ENCODE measurements around the gene TREML1. TPM values are rescaled to one million over a fixed set of nuclear protein-coding genes. Genes with fewer than 3 reads are reported as not detected.

Gene TREML1
- total and polyA plus RNA-seq, 9 of the 15 experiments (the other 6 are each of a cell fraction or from before 2014, with no cell fraction given), result not detected

GRCh38 chr6:41119508-41119907 is 34.6 kb downstream of the TREML1 start:
- FAIRE-seq (no peak), ATAC-seq (no peak), DNase-seq (ENCODE audit: extremely low read depth in 1 of 4, low spot score in 3 of 4) (no peak)
- WGBS (ENCODE audit: insufficient coverage, low coverage, missing lambda C conversion rate), result 0% methylated on average over 1 of the region's 1 CpG
- H3K79me2 ChIP-seq (ENCODE audit: control insufficient read depth, insufficient read depth, low read length), result no peaks in the 10 kb centered on the region
- H3K4me2 ChIP-seq (ENCODE audit: insufficient read depth, low read length), result no peak overlapping the region
- intact Hi-C loops (cut with micrococcal nuclease) (no loop called here), in situ Hi-C loops (cut with MboI) (no loop called here)
- CTCF ChIA-PET (ENCODE audit: low intra/inter-chr PET ratio), result no interaction called here
- no peaks in the 10 kb centered on the region for H3K4me1 ChIP-seq (replicated peaks in 1 of 2; ENCODE audit: control insufficient read depth in 2 of 2, insufficient read depth in 2 of 2, low read length in 2 of 2)
- no peak overlapping the region for H2AFZ ChIP-seq (ENCODE audit: low read depth, low read length)
- no TSS peak for BruUV-seq (replicated peaks)
- H3K9me3 ChIP-seq (replicated peaks; ENCODE audit: control insufficient read depth, insufficient read depth, low read depth, low read length), result no peaks in the 10 kb centered on the region
- no peaks in the 10 kb centered on the region for H3K36me3 ChIP-seq (ENCODE audit: control insufficient read depth, insufficient read depth, low read length)
- POLR2A ChIA-PET, result no interaction called here
- no peak overlapping the region for H3K9ac ChIP-seq (ENCODE audit: insufficient read depth in 1 of 2, low read depth in 2 of 2, low read length in 2 of 2)
- no peak overlapping the region for H3K4me3 ChIP-seq
- H4K20me1 ChIP-seq (replicated peaks; ENCODE audit: control insufficient read depth, insufficient read depth, low read length), result no peaks in the 10 kb centered on the region
- no peaks in the 10 kb centered on the region for H3K9me1 ChIP-seq (ENCODE audit: control insufficient read depth, insufficient read depth, low read length)
- peaks cover 0 to 10% of the 10 kb centered on the region in 2 experiments; a peak in 4 of 5 replicates for H3K27me3 ChIP-seq (ENCODE audit: control insufficient read depth in 2 of 2, insufficient read depth in 2 of 2, low read length in 2 of 2)
- no peak overlapping the region for H3K27ac ChIP-seq (ENCODE audit: extremely low read depth, low read depth, low read length)
- no peak for TF ChIP-seq SNRNP70 (optimal IDR thresholded peaks at IDR 0.05; ENCODE audit: low read depth, low read length)
- no peak for TF ChIP-seq ZNF592 (IDR thresholded peaks at IDR 0.05)
- TF ChIP-seq TRIM25 (IDR thresholded peaks at IDR 0.05; ENCODE audit: borderline replicate concordance), result no peak
- TF ChIP-seq, protein P1, sequence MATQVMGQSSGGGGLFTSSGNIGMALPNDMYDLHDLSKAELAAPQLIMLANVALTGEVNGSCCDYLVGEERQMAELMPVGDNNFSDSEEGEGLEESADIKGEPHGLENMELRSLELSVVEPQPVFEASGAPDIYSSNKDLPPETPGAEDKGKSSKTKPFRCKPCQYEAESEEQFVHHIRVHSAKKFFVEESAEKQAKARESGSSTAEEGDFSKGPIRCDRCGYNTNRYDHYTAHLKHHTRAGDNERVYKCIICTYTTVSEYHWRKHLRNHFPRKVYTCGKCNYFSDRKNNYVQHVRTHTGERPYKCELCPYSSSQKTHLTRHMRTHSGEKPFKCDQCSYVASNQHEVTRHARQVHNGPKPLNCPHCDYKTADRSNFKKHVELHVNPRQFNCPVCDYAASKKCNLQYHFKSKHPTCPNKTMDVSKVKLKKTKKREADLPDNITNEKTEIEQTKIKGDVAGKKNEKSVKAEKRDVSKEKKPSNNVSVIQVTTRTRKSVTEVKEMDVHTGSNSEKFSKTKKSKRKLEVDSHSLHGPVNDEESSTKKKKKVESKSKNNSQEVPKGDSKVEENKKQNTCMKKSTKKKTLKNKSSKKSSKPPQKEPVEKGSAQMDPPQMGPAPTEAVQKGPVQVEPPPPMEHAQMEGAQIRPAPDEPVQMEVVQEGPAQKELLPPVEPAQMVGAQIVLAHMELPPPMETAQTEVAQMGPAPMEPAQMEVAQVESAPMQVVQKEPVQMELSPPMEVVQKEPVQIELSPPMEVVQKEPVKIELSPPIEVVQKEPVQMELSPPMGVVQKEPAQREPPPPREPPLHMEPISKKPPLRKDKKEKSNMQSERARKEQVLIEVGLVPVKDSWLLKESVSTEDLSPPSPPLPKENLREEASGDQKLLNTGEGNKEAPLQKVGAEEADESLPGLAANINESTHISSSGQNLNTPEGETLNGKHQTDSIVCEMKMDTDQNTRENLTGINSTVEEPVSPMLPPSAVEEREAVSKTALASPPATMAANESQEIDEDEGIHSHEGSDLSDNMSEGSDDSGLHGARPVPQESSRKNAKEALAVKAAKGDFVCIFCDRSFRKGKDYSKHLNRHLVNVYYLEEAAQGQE (IDR thresholded peaks at IDR 0.05; ENCODE audit: borderline replicate concordance), result no peak
- TF ChIP-seq, protein P1 (CRISPR knock-in tag; IDR thresholded peaks at IDR 0.05; ENCODE audit: low read depth), result no peak
- TF ChIP-seq RBBP5 (IDR thresholded peaks at IDR 0.05; ENCODE audit: borderline replicate concordance, insufficient read depth, low read length, poor library complexity, severe bottlenecking), result no peak
- no peak for TF ChIP-seq TCF3 (CRISPR knock-in tag; IDR thresholded peaks at IDR 0.05)
- TF ChIP-seq NFRKB (IDR thresholded peaks at IDR 0.05; ENCODE audit: low read depth), result no peak
- no peak for TF ChIP-seq MAFK (IDR thresholded peaks at IDR 0.05; ENCODE audit: low read length)

All from K562 (cell line).